ENCODE results near the gene CTNNA2. TPM values are rescaled to one million over a fixed set of nuclear protein-coding genes. Genes with fewer than 3 reads are reported as not detected.

CTNNA2 gene
- total RNA-seq, 1 experiment from 2014 or later: 2.6 TPM

- Histone ChIP-seq H3K4me3 (ENCODE audit: insufficient read depth, low read depth, low read length) (no peak overlapping the region), H3K36me3 (replicated peaks; ENCODE audit: control insufficient read depth, insufficient read depth, low read length) (no peaks in the 10 kb centered on the region), H3K27me3 (ENCODE audit: control insufficient read depth, insufficient read depth, low read length) (no peaks in the 10 kb centered on the region)
- no peak for DNase-seq
These were observed 433.0 kb downstream of the CTNNA2 start for GRCh38 chr2:79945653-79946445.

GRCh38 chr2:79947751-79948150, 434.9 kb downstream of the CTNNA2 start:
- Histone ChIP-seq H3K36me3 (replicated peaks; ENCODE audit: control insufficient read depth, insufficient read depth, low read length) (no peaks in the 10 kb centered on the region), H3K27me3 (ENCODE audit: control insufficient read depth, insufficient read depth, low read length) (no peaks in the 10 kb centered on the region), H3K4me3 (ENCODE audit: insufficient read depth, low read depth, low read length) (no peak overlapping the region)
- DNase-seq: no peak

GRCh38 chr2:79950526-79950925, 437.7 kb downstream of the CTNNA2 start:
- Histone ChIP-seq H3K36me3 (replicated peaks; ENCODE audit: control insufficient read depth, insufficient read depth, low read length) (no peaks in the 10 kb centered on the region), H3K4me3 (ENCODE audit: insufficient read depth, low read depth, low read length) (no peak overlapping the region), H3K27me3 (ENCODE audit: control insufficient read depth, insufficient read depth, low read length) (no peaks in the 10 kb centered on the region)
- DNase-seq: no peak

GRCh38 chr2:79952616-79953015, 439.8 kb downstream of the CTNNA2 start:
- Histone ChIP-seq H3K27me3 (ENCODE audit: control insufficient read depth, insufficient read depth, low read length) (no peaks in the 10 kb centered on the region), H3K36me3 (replicated peaks; ENCODE audit: control insufficient read depth, insufficient read depth, low read length) (no peaks in the 10 kb centered on the region), H3K4me3 (ENCODE audit: insufficient read depth, low read depth, low read length) (no peak overlapping the region)
- no peak for DNase-seq

- DNase-seq: no peak
- no peak overlapping the region for H3K4me3 ChIP-seq (ENCODE audit: insufficient read depth, low read depth, low read length)
- no peaks in the 10 kb centered on the region for H3K36me3 ChIP-seq (replicated peaks; ENCODE audit: control insufficient read depth, insufficient read depth, low read length)
- H3K27me3 ChIP-seq (ENCODE audit: control insufficient read depth, insufficient read depth, low read length): no peaks in the 10 kb centered on the region
These were observed 447.2 kb downstream of the CTNNA2 start for GRCh38 chr2:79960035-79960434.

- H3K27me3 ChIP-seq (ENCODE audit: control insufficient read depth, insufficient read depth, low read length): no peaks in the 10 kb centered on the region
- no peak for DNase-seq
- no peaks in the 10 kb centered on the region for H3K36me3 ChIP-seq (replicated peaks; ENCODE audit: control insufficient read depth, insufficient read depth, low read length)
- H3K4me3 ChIP-seq (ENCODE audit: insufficient read depth, low read depth, low read length): no peak overlapping the region
These were observed 447.7 kb downstream of the CTNNA2 start for GRCh38 chr2:79960519-79960918.

GRCh38 chr2:79964966-79965365, 452.1 kb downstream of the CTNNA2 start:
- no peak overlapping the region for H3K4me3 ChIP-seq (ENCODE audit: insufficient read depth, low read depth, low read length)
- H3K36me3 ChIP-seq (replicated peaks; ENCODE audit: control insufficient read depth, insufficient read depth, low read length): no peaks in the 10 kb centered on the region
- no peak for DNase-seq
- H3K27me3 ChIP-seq (ENCODE audit: control insufficient read depth, insufficient read depth, low read length): no peaks in the 10 kb centered on the region

- DNase-seq: no peak
- H3K36me3 ChIP-seq (replicated peaks; ENCODE audit: control insufficient read depth, insufficient read depth, low read length): no peaks in the 10 kb centered on the region
- no peak overlapping the region for H3K4me3 ChIP-seq (ENCODE audit: insufficient read depth, low read depth, low read length)
- H3K27me3 ChIP-seq (ENCODE audit: control insufficient read depth, insufficient read depth, low read length): no peaks in the 10 kb centered on the region
These were observed 453.5 kb downstream of the CTNNA2 start for GRCh38 chr2:79966369-79966768.

GRCh38 chr2:79966882-79967281, 454.0 kb downstream of the CTNNA2 start:
- no peak for DNase-seq
- no peak overlapping the region for H3K4me3 ChIP-seq (ENCODE audit: insufficient read depth, low read depth, low read length)

GRCh38 chr2:79971807-79972206, 459.0 kb downstream of the CTNNA2 start:
- Histone ChIP-seq H3K27me3 (ENCODE audit: control insufficient read depth, insufficient read depth, low read length) (no peaks in the 10 kb centered on the region), H3K36me3 (replicated peaks; ENCODE audit: control insufficient read depth, insufficient read depth, low read length) (no peaks in the 10 kb centered on the region), H3K4me3 (ENCODE audit: insufficient read depth, low read depth, low read length) (no peak overlapping the region)
- no peak for DNase-seq

More at GRCh38 chr2:79966882-79967281, 454.0 kb downstream of the CTNNA2 start:
- no peaks in the 10 kb centered on the region for H3K36me3 ChIP-seq (replicated peaks; ENCODE audit: control insufficient read depth, insufficient read depth, low read length)
- no peaks in the 10 kb centered on the region for H3K27me3 ChIP-seq (ENCODE audit: control insufficient read depth, insufficient read depth, low read length)

- H3K4me3 ChIP-seq (ENCODE audit: insufficient read depth, low read depth, low read length): no peak overlapping the region
- no peaks in the 10 kb centered on the region for H3K36me3 ChIP-seq (replicated peaks; ENCODE audit: control insufficient read depth, insufficient read depth, low read length)
- no peaks in the 10 kb centered on the region for H3K27me3 ChIP-seq (ENCODE audit: control insufficient read depth, insufficient read depth, low read length)
- no peak for DNase-seq
These were observed 459.8 kb downstream of the CTNNA2 start for GRCh38 chr2:79972661-79973060.

GRCh38 chr2:79975791-79976565, 463.1 kb downstream of the CTNNA2 start:
- no peak overlapping the region for H3K4me3 ChIP-seq (ENCODE audit: insufficient read depth, low read depth, low read length)

GRCh38 chr2:79977792-79978191, 464.9 kb downstream of the CTNNA2 start:
- H3K36me3 ChIP-seq (replicated peaks; ENCODE audit: control insufficient read depth, insufficient read depth, low read length): no peaks in the 10 kb centered on the region
- H3K27me3 ChIP-seq (ENCODE audit: control insufficient read depth, insufficient read depth, low read length): no peaks in the 10 kb centered on the region
- H3K4me3 ChIP-seq (ENCODE audit: insufficient read depth, low read depth, low read length): no peak overlapping the region
- DNase-seq: no peak

More at GRCh38 chr2:79975791-79976565, 463.1 kb downstream of the CTNNA2 start:
- no peak for DNase-seq
- Histone ChIP-seq H3K27me3 (ENCODE audit: control insufficient read depth, insufficient read depth, low read length) (no peaks in the 10 kb centered on the region), H3K36me3 (replicated peaks; ENCODE audit: control insufficient read depth, insufficient read depth, low read length) (no peaks in the 10 kb centered on the region)

GRCh38 chr2:79980116-79980515, 467.3 kb downstream of the CTNNA2 start:
- Histone ChIP-seq H3K4me3 (ENCODE audit: insufficient read depth, low read depth, low read length) (no peak overlapping the region), H3K27me3 (ENCODE audit: control insufficient read depth, insufficient read depth, low read length) (no peaks in the 10 kb centered on the region), H3K36me3 (replicated peaks; ENCODE audit: control insufficient read depth, insufficient read depth, low read length) (no peaks in the 10 kb centered on the region)
- DNase-seq: no peak

GRCh38 chr2:79980816-79981215, 468.0 kb downstream of the CTNNA2 start:
- no peaks in the 10 kb centered on the region for H3K27me3 ChIP-seq (ENCODE audit: control insufficient read depth, insufficient read depth, low read length)

More at GRCh38 chr2:79980816-79981215, 468.0 kb downstream of the CTNNA2 start:
- no peak for DNase-seq
- H3K4me3 ChIP-seq (ENCODE audit: insufficient read depth, low read depth, low read length): no peak overlapping the region
- H3K36me3 ChIP-seq (replicated peaks; ENCODE audit: control insufficient read depth, insufficient read depth, low read length): no peaks in the 10 kb centered on the region
